Activated CD8-positive, alpha-beta T cell treated with anti-CD3 and anti-CD28 coated beads for 36 hours (primary cell): ENCODE data around the gene IGSF8. TPM values are rescaled to one million over a fixed set of nuclear protein-coding genes. Genes with fewer than 3 reads are reported as not detected.

Source experiments
- ATAC-seq: fragments of 200-7000 bp; cut with Tn5 transposase; one replicate; pipeline ENCODE4 v1.10.0; 2021; ENCODE audit warnings: mild to moderate bottlenecking, moderate library complexity
- CTCF ChIA-PET: fragments of 350-600 bp; sonication (Branson Sonifier 250); formaldehyde crosslinking; loops from one replicate; lab custom pipeline; 2021; ENCODE audit warnings: antibody characterized with exemption; lab: Charles Lee
- POLR2A ChIA-PET: fragments of 350-600 bp; sonication (Branson Sonifier 250); formaldehyde crosslinking; loops from one replicate; lab custom pipeline; 2021; ENCODE audit warnings: antibody characterized with exemption; lab: Charles Lee
- DNase-seq: peaks from one replicate; pipeline ENCODE4 v3.0.0-alpha.2; 2020
- H3K27ac Mint-ChIP-seq: one replicate; pipeline ENCODE4 v1.8.0; 2021; ENCODE audit warnings: mild to moderate bottlenecking, mixed read lengths
- H3K27me3 Mint-ChIP-seq: one replicate; pipeline ENCODE4 v1.8.0; 2021; ENCODE audit warnings: mixed read lengths
- H3K36me3 Mint-ChIP-seq: one replicate; pipeline ENCODE4 v1.8.0; 2021; ENCODE audit warnings: low read depth, mixed read lengths
- H3K4me1 Mint-ChIP-seq: one replicate; pipeline ENCODE4 v1.8.0; 2021; ENCODE audit warnings: low read depth, mixed read lengths
- H3K4me3 Mint-ChIP-seq: one replicate; pipeline ENCODE4 v1.8.0; 2021; ENCODE audit warnings: mild to moderate bottlenecking, moderate library complexity, mixed read lengths
- H3K9me3 Mint-ChIP-seq: one replicate; pipeline ENCODE4 v1.8.0; 2021; ENCODE audit warnings: mixed read lengths
- intact Hi-C: fragments of 100-400 bp; cut with micrococcal nuclease; formaldehyde crosslinking; loops from one replicate; pipeline ENCODE4 v1.10.0; 2022
- total RNA-seq, 2 experiments: library from RNA; stranded (reverse); gene quantifications; one replicate each; pipeline ENCODE4 v1.2.3, GENCODE V29; 2021
- TF ChIP-seq, protein P1 (sequence below): fragments of 200-600 bp; IDR thresholded peaks from one replicate; pipeline ENCODE4 v1.8.0; 2022; ENCODE audit warnings: antibody characterized with exemption, mild to moderate bottlenecking

The IGSF8 gene
- total RNA-seq, 2 experiments from 2014 or later, result 48.0 to 49.5 TPM

DNA sequence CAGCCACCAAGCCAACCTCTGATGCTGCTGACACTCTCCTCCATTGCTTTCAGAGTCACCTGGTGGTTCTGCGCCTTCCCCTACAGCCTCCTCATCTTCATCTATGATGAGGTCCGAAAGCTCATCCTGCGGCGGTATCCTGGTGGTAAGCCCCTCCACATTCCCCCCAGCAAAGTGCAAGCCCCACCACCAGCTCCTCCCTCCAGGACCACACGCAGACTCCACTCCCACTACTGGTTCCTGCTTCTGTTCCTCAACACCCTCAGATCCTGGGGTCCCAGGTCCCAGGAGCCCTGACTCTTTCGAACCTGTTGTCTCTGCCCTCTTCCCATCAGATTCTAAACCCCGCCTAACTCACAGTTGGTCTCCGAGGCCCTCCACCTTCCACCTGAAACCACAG lies 41.4 kb upstream of the IGSF8 start:
- Mint-ChIP-seq H3K36me3 (no peaks in the 10 kb centered on the region), H3K27me3 (peaks cover 9% of the 10 kb centered on the region), H3K4me3 (no peak overlapping the region), H3K27ac (no peak overlapping the region), H3K4me1 (no peaks in the 10 kb centered on the region), H3K9me3 (no peaks in the 10 kb centered on the region)
- intact Hi-C loops, result no loop called here
- ATAC-seq (no peak), DNase-seq (no peak)
- CTCF ChIA-PET, result no interaction called here
- POLR2A ChIA-PET, result no interaction called here
- TF ChIP-seq, protein P1, sequence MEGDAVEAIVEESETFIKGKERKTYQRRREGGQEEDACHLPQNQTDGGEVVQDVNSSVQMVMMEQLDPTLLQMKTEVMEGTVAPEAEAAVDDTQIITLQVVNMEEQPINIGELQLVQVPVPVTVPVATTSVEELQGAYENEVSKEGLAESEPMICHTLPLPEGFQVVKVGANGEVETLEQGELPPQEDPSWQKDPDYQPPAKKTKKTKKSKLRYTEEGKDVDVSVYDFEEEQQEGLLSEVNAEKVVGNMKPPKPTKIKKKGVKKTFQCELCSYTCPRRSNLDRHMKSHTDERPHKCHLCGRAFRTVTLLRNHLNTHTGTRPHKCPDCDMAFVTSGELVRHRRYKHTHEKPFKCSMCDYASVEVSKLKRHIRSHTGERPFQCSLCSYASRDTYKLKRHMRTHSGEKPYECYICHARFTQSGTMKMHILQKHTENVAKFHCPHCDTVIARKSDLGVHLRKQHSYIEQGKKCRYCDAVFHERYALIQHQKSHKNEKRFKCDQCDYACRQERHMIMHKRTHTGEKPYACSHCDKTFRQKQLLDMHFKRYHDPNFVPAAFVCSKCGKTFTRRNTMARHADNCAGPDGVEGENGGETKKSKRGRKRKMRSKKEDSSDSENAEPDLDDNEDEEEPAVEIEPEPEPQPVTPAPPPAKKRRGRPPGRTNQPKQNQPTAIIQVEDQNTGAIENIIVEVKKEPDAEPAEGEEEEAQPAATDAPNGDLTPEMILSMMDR, result no peak

DNA sequence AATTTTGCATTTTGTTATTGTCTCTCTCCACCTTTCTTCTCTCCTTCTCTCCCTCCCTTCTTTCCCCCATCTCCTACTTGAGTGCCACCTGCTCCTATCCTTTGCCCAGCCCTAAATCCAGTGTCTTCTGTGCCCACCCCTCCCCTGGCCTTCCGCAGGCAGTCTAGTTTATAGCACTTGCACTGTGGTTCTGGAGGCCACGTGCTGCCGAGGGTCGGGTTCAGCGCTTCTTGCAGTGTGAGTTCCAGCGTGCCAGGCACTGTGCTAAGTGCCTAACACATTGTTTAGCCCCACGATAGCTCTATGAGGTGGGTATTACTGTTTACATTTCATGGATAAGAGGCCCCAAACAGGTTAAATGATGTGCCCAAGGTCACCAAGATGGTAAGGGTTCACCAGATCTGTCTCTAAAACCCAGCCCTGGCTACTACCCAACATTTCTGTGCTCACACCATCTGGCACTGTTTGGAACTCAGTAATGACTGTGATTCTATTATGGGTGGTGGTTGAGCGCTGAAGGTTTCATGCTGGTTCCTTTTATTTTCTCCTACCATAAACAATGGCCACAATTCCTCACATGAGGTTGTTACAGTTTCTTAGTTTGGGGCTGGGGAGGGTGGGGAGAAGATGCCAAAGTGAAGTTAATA lies 38.9 kb upstream of the IGSF8 start:
- intact Hi-C loops, result no loop called here
- Mint-ChIP-seq H3K4me3 (no peak overlapping the region), H3K27me3 (peaks cover 1% of the 10 kb centered on the region), H3K9me3 (no peaks in the 10 kb centered on the region), H3K36me3 (no peaks in the 10 kb centered on the region), H3K27ac (no peak overlapping the region), H3K4me1 (no peaks in the 10 kb centered on the region)
- TF ChIP-seq, protein P1, result no peak
- POLR2A ChIA-PET, result interaction anchor here (1.0 kb wide), 1 partner anchor 36 kb away, joined by 3 read pairs; no protein-coding TSS in a partner anchor
- ATAC-seq (no peak), DNase-seq (no peak)
- CTCF ChIA-PET, result no interaction called here

DNA sequence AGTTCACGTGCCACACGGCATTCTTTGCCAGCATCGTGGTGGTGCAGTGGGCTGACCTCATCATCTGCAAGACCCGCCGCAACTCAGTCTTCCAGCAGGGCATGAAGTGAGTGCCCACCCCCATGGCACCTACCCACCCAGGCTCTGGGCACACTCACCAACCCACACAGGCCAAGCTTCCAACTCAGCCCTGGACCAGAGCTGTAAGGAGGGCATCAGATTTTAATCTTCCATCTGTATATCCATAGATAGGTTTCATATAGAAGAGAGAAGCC lies 38.4 kb upstream of the IGSF8 start:
- Mint-ChIP-seq H3K9me3 (no peaks in the 10 kb centered on the region), H3K4me1 (no peaks in the 10 kb centered on the region), H3K27me3 (peaks cover 6% of the 10 kb centered on the region), H3K4me3 (no peak overlapping the region), H3K36me3 (no peaks in the 10 kb centered on the region), H3K27ac (no peak overlapping the region)
- intact Hi-C loops, result no loop called here
- no peak for ATAC-seq
- TF ChIP-seq, protein P1, result no peak
- DNase-seq, result no peak
- CTCF ChIA-PET, result no interaction called here
- POLR2A ChIA-PET, result interaction anchor here (1.0 kb wide), 1 partner anchor 35 kb away, joined by 3 read pairs; no protein-coding TSS in a partner anchor

DNA sequence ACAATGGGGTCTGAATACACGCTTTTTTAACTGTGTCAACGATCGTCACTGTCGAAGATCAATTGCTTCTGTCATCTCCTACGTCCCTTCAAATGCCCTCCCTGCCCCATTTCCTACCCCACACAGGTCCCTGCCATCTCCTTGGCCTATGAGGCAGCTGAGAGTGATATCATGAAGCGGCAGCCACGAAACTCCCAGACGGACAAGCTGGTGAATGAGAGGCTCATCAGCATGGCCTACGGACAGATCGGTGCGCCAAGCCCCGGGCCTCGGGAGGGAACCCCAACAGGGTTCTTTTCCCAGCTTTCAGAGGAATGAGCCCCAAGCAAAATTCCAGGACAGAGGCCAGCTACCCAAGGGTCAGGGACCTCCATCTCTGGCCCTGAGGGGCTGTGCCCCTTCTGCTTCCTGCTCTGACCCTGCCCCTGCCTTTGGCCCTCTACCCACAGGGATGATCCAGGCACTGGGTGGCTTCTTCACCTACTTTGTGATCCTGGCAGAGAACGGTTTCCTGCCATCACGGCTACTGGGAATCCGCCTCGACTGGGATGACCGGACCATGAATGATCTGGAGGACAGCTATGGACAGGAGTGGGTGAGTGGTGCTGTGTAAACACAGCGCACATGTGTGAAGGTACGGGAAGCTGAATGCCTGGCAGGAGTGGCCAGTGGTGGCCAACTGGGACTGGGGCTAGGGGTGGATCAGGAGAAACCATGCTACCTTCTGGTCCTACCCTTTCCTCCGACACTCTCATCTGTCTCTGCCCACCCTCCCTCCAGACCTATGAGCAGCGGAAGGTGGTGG lies 37.9 kb upstream of the IGSF8 start:
- ATAC-seq (no peak), DNase-seq (no peak)
- TF ChIP-seq, protein P1, result no peak
- H3K36me3 Mint-ChIP-seq, result no peaks in the 10 kb centered on the region
- POLR2A ChIA-PET, result interaction anchor here (1.0 kb wide), 1 partner anchor 35 kb away, joined by 3 read pairs; no protein-coding TSS in a partner anchor
- no peaks in the 10 kb centered on the region for H3K4me1 Mint-ChIP-seq
- H3K27ac Mint-ChIP-seq, result no peak overlapping the region
- H3K9me3 Mint-ChIP-seq, result no peaks in the 10 kb centered on the region
- intact Hi-C loops, result no loop called here
- H3K4me3 Mint-ChIP-seq, result no peak overlapping the region
- CTCF ChIA-PET, result no interaction called here
- peaks cover 6% of the 10 kb centered on the region for H3K27me3 Mint-ChIP-seq
